CD4-positive, alpha-beta T cell (primary cell): Measurements from ENCODE around the gene RNF14. TPM values are rescaled to one million over a fixed set of nuclear protein-coding genes. Genes with fewer than 3 reads are reported as not detected.
A peak's percentile ranks its signal among the peaks of the same experiment; 100 is the strongest.

ENCODE experiments used
- ATAC-seq: fragments of 200-7000 bp; cut with Tn5 transposase; one replicate; pipeline ENCODE4 v1.10.0; 2022; ENCODE audit warnings: mild to moderate bottlenecking; ENCODE audit not compliant: poor library complexity
- CTCF ChIA-PET: fragments of 350-600 bp; sonication (Branson Sonifier 250); formaldehyde crosslinking; loops from one replicate; lab custom pipeline; 2021; ENCODE audit warnings: antibody characterized with exemption, inconsistent platforms; lab: Charles Lee
- POLR2A ChIA-PET: fragments of 350-600 bp; sonication (Branson Sonifier 250); formaldehyde crosslinking; loops from one replicate; lab custom pipeline; 2021; ENCODE audit warnings: antibody characterized with exemption, inconsistent platforms; lab: Charles Lee
- DNase-seq, 14 experiments: peaks; one replicate each; pipeline ENCODE4 v3.0.0-alpha.2; 2013 to 2020; ENCODE audit warnings: mixed read lengths in 2 of 14
- H3K27ac ChIP-seq, 2 donors: one replicate each; pipeline versions ENCODE4 v1.5.1 to v1.7.0; 2013; ENCODE audit warnings: low read length in 2 of 2, low read depth in 1 of 2, mild to moderate bottlenecking in 1 of 2
- H3K27me3 ChIP-seq, 2 experiments: 1 replicate in 1 of 2; 2 replicates in 1 of 2; pipeline versions ENCODE4 v1.6.1 to v1.7.0; 2013; ENCODE audit warnings: low read length in 2 of 2, control low read depth in 1 of 2, mild to moderate bottlenecking in 1 of 2, moderate library complexity in 1 of 2; ENCODE audit not compliant: insufficient read depth in 2 of 2, control insufficient read depth in 1 of 2
- H3K36me3 ChIP-seq: one replicate; pipeline ENCODE4 v1.6.1; 2013; ENCODE audit warnings: low read length, control low read depth; ENCODE audit not compliant: insufficient read depth
- H3K4me1 ChIP-seq: one replicate; pipeline ENCODE4 v1.6.1; 2013; ENCODE audit warnings: low read length, control low read depth; ENCODE audit not compliant: insufficient read depth
- H3K4me3 ChIP-seq: one replicate; pipeline ENCODE4 v1.5.1; 2013; ENCODE audit warnings: mild to moderate bottlenecking, low read length, moderate library complexity
- H3K9me3 ChIP-seq, 2 experiments: 1 replicate in 1 of 2; 2 replicates in 1 of 2; pipeline versions ENCODE4 v1.6.1 to v1.7.0; 2013; ENCODE audit warnings: low read length in 2 of 2, mild to moderate bottlenecking in 2 of 2, control low read depth in 1 of 2, moderate library complexity in 1 of 2; ENCODE audit not compliant: control insufficient read depth in 1 of 2, insufficient read depth in 1 of 2
- H3K27ac Mint-ChIP-seq: one replicate; pipeline ENCODE4 v1.8.0; 2020; ENCODE audit warnings: mixed read lengths
- H3K27me3 Mint-ChIP-seq: one replicate; pipeline ENCODE4 v1.8.0; 2021; ENCODE audit warnings: mixed read lengths
- H3K36me3 Mint-ChIP-seq: one replicate; pipeline ENCODE4 v1.8.0; 2021; ENCODE audit warnings: low read depth, mixed read lengths
- H3K4me1 Mint-ChIP-seq: one replicate; pipeline ENCODE4 v1.8.0; 2021; ENCODE audit warnings: low read depth, mixed read lengths
- H3K4me3 Mint-ChIP-seq: one replicate; pipeline ENCODE4 v1.8.0; 2020; ENCODE audit warnings: mild to moderate bottlenecking, mixed read lengths
- H3K9me3 Mint-ChIP-seq: one replicate; pipeline ENCODE4 v1.8.0; 2020; ENCODE audit warnings: mixed read lengths
- CTCF ChIP-seq: fragments of 200-600 bp; IDR thresholded peaks from one replicate; pipeline ENCODE4 v1.8.0; 2022; ENCODE audit warnings: antibody characterized with exemption, mild to moderate bottlenecking
- intact Hi-C, 2 experiments: fragments of 100-400 bp; cut with DNase I in 1 of 2; cut with micrococcal nuclease in 1 of 2; formaldehyde crosslinking; loops; one replicate each; pipeline versions ENCODE4 v1.15.1 to v1.9.0; 2023 to 2025; cut with DNase I, micrococcal nuclease
- total RNA-seq, 174 experiments: library from RNA in 2 of 174; stranded (reverse) in 2 of 174; gene quantifications; one replicate each; pipeline ENCODE4 v1.2.3 and lab custom pipeline; 2021 to 2026

Gene RNF14
- total RNA-seq, 2 experiments from 2014 or later = 8.9 to 10.7 TPM

GRCh38 chr5:141992349-141992963, 23.6 kb downstream of the RNF14 start:
- no peak overlapping the region for H3K27ac ChIP-seq
- Mint-ChIP-seq H3K27me3 (no peaks in the 10 kb centered on the region), H3K36me3 (peaks cover 64% of the 10 kb centered on the region), H3K27ac (no peak overlapping the region), H3K9me3 (no peaks in the 10 kb centered on the region), H3K4me1 (peaks cover 6% of the 10 kb centered on the region), H3K4me3 (no peak overlapping the region)
- intact Hi-C loops = loop anchor here (1.0 to 10.0 kb wide), 8 partner anchors 18 to 892 kb away; no protein-coding TSS in a partner anchor
- peak; percentile 61 to 91 (median 78) for DNase-seq
- ChIA-PET POLR2A (interaction anchor here (0.6 to 1.0 kb wide), 3 partner anchors 117 to 414 kb away, joined by 3 read pairs; no protein-coding TSS in a partner anchor), CTCF (interaction anchor here (1.1 to 3.1 kb wide), 6 partner anchors 20 to 153 kb away, joined by 3 to 14 read pairs (median 11); partner anchors contain the start of genes GNPDA1 and RNF14)
- peak; percentile 93 for TF ChIP-seq CTCF
- H3K27me3 ChIP-seq = no peaks in the 10 kb centered on the region
- no peak overlapping the region for H3K4me3 ChIP-seq
- no peaks in the 10 kb centered on the region for H3K9me3 ChIP-seq
- ATAC-seq = peak; percentile 88
- peaks cover 47% of the 10 kb centered on the region for H3K36me3 ChIP-seq
- H3K4me1 ChIP-seq = no peaks in the 10 kb centered on the region

GRCh38 chr5:141994511-141995136, 25.7 kb downstream of the RNF14 start:
- Histone ChIP-seq H3K9me3 (no peaks in the 10 kb centered on the region), H3K27ac (no peak overlapping the region), H3K27me3 (no peaks in the 10 kb centered on the region), H3K4me3 (no peak overlapping the region), H3K4me1 (no peaks in the 10 kb centered on the region), H3K36me3 (peaks cover 34% of the 10 kb centered on the region)
- intact Hi-C loops = loop anchor here (5.0 to 10.0 kb wide), 2 partner anchors 553 to 890 kb away; no protein-coding TSS in a partner anchor
- ATAC-seq = no peak
- POLR2A ChIA-PET = interaction anchor here (0.6 kb wide), 1 partner anchor 149 kb away, joined by 3 read pairs; no protein-coding TSS in a partner anchor
- no peak for DNase-seq
- CTCF ChIA-PET = interaction anchor here (1.4 to 1.6 kb wide), 2 partner anchors 148 to 150 kb away, joined by 4 to 5 read pairs; no protein-coding TSS in a partner anchor
- peaks cover 6% of the 10 kb centered on the region for H3K4me1 Mint-ChIP-seq
- H3K36me3 Mint-ChIP-seq = peaks cover 68% of the 10 kb centered on the region
- no peaks in the 10 kb centered on the region for H3K27me3 Mint-ChIP-seq
- no peak overlapping the region for H3K4me3 Mint-ChIP-seq
- H3K9me3 Mint-ChIP-seq = no peaks in the 10 kb centered on the region
- no peak overlapping the region for H3K27ac Mint-ChIP-seq
- no peak for TF ChIP-seq CTCF

GRCh38 chr5:141995656-141996055, 26.8 kb downstream of the RNF14 start:
- Mint-ChIP-seq H3K36me3 (peaks cover 65% of the 10 kb centered on the region), H3K4me1 (peaks cover 9% of the 10 kb centered on the region), H3K27me3 (no peaks in the 10 kb centered on the region), H3K9me3 (no peaks in the 10 kb centered on the region), H3K27ac (no peak overlapping the region), H3K4me3 (no peak overlapping the region)
- ChIA-PET CTCF (interaction anchor here (1.4 to 1.6 kb wide), 2 partner anchors 147 to 149 kb away, joined by 4 to 5 read pairs; no protein-coding TSS in a partner anchor), POLR2A (interaction anchor here (0.6 kb wide), 1 partner anchor 148 kb away, joined by 3 read pairs; no protein-coding TSS in a partner anchor)
- Histone ChIP-seq H3K36me3 (peaks cover 27% of the 10 kb centered on the region), H3K27me3 (no peaks in the 10 kb centered on the region), H3K4me1 (no peaks in the 10 kb centered on the region), H3K27ac (no peak overlapping the region), H3K9me3 (no peaks in the 10 kb centered on the region), H3K4me3 (no peak overlapping the region)
- intact Hi-C loops = loop anchor here in 1 of 2 experiments (5.0 to 10.0 kb wide), 2 partner anchors 552 to 889 kb away; no protein-coding TSS in a partner anchor
- ATAC-seq (no peak), DNase-seq (no peak)
- TF ChIP-seq CTCF = no peak
